H1 (cell line): ENCODE measurements around the gene COG7.

ENCODE experiments used
- CBX5 ChIP-seq: fragments of 300-800, 300-1000 bp; sonication (generic); IDR thresholded peaks from 2 replicates; pipeline ENCODE4 v1.7.1; 2016; ENCODE audit warnings: antibody characterized with exemption, low read length, low read depth
- EGR1 ChIP-seq: IDR thresholded peaks from 2 replicates; pipeline ENCODE4 v1.6.1; 2011; ENCODE audit warnings: low read depth, low read length, borderline replicate concordance
- GTF2F1 ChIP-seq: IDR thresholded peaks from 2 replicates; pipeline ENCODE4 v1.6.1; 2012; ENCODE audit warnings: low read depth, low read length, improper control_type of control experiment, borderline replicate concordance
- PHF8 ChIP-seq: fragments of 200-600 bp; sonication (generic); conservative IDR thresholded peaks from 2 replicates; pipeline ENCODE4 v1.7.1; 2012; ENCODE audit warnings: low read depth, mild to moderate bottlenecking, inconsistent platforms, low read length, moderate library complexity
- POLR2A ChIP-seq, 2 experiments: IDR thresholded peaks; 1 replicate in 1 of 2; 2 replicates in 1 of 2; pipeline ENCODE4 v1.6.1; 2011; ENCODE audit warnings: low read depth in 2 of 2, low read length in 2 of 2, mild to moderate bottlenecking in 2 of 2; ENCODE audit errors: control extremely low read depth in 1 of 2
- POLR2AphosphoS5 ChIP-seq: IDR thresholded peaks from 2 replicates; pipeline ENCODE4 v1.6.1; 2011; ENCODE audit warnings: low read depth, low read length
- RBBP5 ChIP-seq: IDR thresholded peaks from 2 replicates; pipeline ENCODE4 v1.7.1; 2012; ENCODE audit warnings: low read depth, mild to moderate bottlenecking, inconsistent platforms, low read length, moderate library complexity, borderline replicate concordance
- RXRA ChIP-seq: IDR thresholded peaks from 2 replicates; pipeline ENCODE4 v1.6.1; 2011; ENCODE audit warnings: low read depth, mild to moderate bottlenecking, low read length, moderate library complexity; ENCODE audit not compliant: insufficient read depth
- SUZ12 ChIP-seq: fragments of 200-600 bp; sonication (generic); IDR thresholded peaks from 2 replicates; pipeline ENCODE4 v1.6.1; 2012; ENCODE audit warnings: mild to moderate bottlenecking, inconsistent platforms, low read length, moderate library complexity, mixed read lengths
- TBP ChIP-seq: IDR thresholded peaks from 2 replicates; pipeline ENCODE4 v1.6.1; 2011; ENCODE audit warnings: low read depth, low read length, improper control_type of control experiment

GRCh38 chr16:23388786-23389185, 64.2 kb downstream of the COG7 start:
- TF ChIP-seq POLR2A (IDR thresholded peaks at IDR 0.05; ENCODE audit: control extremely low read depth in 1 of 2, low read depth in 2 of 2, low read length in 2 of 2) (no peak), POLR2AphosphoS5 (no peak), EGR1 (no peak), RBBP5 (no peak), GTF2F1 (no peak), CBX5 (no peak), SUZ12 (no peak), TBP (no peak), RXRA (no peak), PHF8 (no peak)
